ENCODE data around the gene PTPRT.

DNA sequence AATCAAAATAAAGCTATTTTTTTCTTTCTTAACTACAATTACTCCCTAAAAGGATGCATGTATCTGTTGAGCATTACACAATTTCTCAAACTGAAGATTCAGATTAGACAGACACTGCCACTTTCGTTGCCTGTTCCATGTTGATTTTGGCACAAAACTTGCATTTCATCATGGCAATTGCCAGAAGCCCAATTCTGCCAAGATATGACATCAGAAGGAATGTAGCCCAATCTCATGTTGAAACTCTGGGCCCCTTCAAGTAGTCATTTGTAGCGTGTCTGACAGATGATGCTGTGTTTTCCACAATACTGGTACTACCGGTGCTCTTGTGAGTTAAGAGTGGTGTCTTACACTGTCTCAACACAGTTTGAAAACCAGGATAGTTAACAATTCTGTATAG is 705.4 kb downstream of the PTPRT start:
- TF ChIP-seq, protein P1, sequence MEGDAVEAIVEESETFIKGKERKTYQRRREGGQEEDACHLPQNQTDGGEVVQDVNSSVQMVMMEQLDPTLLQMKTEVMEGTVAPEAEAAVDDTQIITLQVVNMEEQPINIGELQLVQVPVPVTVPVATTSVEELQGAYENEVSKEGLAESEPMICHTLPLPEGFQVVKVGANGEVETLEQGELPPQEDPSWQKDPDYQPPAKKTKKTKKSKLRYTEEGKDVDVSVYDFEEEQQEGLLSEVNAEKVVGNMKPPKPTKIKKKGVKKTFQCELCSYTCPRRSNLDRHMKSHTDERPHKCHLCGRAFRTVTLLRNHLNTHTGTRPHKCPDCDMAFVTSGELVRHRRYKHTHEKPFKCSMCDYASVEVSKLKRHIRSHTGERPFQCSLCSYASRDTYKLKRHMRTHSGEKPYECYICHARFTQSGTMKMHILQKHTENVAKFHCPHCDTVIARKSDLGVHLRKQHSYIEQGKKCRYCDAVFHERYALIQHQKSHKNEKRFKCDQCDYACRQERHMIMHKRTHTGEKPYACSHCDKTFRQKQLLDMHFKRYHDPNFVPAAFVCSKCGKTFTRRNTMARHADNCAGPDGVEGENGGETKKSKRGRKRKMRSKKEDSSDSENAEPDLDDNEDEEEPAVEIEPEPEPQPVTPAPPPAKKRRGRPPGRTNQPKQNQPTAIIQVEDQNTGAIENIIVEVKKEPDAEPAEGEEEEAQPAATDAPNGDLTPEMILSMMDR (IDR thresholded peaks at IDR 0.05): no peak
- TF ChIP-seq POLR2AphosphoS5 (IDR thresholded peaks at IDR 0.05; ENCODE audit: insufficient read depth in 1 of 2, low read depth in 1 of 2): no peak
